ENCODE measurements around the gene PTGER1.
"Not testable (repeated sequence)": the region's sequence is repeated elsewhere in the genome, so short reads cannot be mapped to it uniquely, and the experiment has no call there.

Gene PTGER1, protein sequence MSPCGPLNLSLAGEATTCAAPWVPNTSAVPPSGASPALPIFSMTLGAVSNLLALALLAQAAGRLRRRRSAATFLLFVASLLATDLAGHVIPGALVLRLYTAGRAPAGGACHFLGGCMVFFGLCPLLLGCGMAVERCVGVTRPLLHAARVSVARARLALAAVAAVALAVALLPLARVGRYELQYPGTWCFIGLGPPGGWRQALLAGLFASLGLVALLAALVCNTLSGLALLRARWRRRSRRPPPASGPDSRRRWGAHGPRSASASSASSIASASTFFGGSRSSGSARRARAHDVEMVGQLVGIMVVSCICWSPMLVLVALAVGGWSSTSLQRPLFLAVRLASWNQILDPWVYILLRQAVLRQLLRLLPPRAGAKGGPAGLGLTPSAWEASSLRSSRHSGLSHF

GRCh38 chr19:14475251-14476073 lies at the start of gene PTGER1:
Gene PTGER1 (minus strand): TSS chr19:14475354. CDS start chr19:14474320, 1,034 bp downstream.
- peak; percentile 30 to 37 for DNase-seq (ENCODE audit: low read depth in 2 of 2)

- no peak for DNase-seq (ENCODE audit: low read depth in 2 of 2)
Observed at GRCh38 chr19:14520543-14520942, 45.4 kb upstream of the PTGER1 start.

- DNase-seq (ENCODE audit: low read depth in 2 of 2), result no peak
Observed at GRCh38 chr19:14519860-14520407, 44.8 kb upstream of the PTGER1 start.

- no peak for DNase-seq (ENCODE audit: low read depth in 2 of 2)
Observed at GRCh38 chr19:14519245-14519859, 44.2 kb upstream of the PTGER1 start.

DNA sequence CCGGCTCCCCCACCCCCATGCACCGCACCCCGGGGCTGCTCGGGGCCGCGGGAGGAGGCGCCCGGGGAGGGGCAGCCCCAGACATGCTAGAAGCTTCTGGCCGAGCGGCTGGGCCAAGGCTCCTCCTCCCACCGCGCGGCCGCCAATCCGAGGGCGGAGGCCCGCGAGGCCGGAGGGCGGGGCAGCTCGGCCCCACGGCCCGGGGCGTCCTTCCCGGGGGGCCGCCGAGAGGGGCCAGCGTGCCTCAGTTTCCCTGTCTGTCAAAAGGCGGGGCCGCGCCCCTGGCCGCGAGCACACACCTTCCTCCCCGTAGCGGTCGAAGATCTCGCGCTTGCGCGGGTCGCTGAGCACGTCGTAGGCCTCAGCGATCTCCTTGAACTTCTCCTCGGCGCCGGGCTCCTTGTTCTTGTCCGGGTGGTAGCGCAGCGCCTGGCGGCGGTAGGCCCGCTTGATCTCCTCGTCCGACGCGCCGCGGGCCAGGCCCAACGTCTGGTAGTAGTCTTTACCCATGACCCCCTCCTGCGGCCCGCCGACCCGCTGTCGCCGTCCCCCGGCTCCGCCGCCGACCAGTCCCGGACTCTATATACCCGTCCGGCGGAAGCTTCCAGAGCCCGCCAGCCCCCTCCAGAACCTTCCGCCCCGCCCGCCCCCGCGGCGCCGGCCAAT lies 42.8 kb upstream of the PTGER1 start, which contains the start of gene DNAJB1:
Gene DNAJB1 (minus strand): TSS at position 558 of the 666 bp plus-strand sequence. CDS start 48 bp downstream, at position 510.
- peak; percentile 66 for DNase-seq (ENCODE audit: low read depth in 2 of 2)

DNA sequence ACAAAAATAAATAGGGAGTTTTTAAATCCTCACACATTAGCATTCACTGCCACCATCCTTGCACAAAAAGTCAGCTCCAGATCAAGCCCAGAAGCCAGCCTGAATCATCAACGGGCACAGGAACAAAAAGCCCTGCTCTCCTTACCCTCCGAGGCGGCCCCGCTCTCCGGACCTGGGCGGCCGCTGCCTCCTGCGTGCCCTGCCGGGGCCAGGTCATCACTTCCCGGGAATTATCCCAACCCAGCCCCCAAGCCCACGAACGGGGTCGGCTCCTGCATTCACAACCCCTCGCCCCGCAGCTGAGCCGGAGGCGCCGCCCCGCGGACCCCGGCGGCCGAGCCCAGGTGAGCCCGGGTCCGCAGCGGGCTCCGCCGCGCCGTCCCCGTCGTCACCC lies 42.3 kb upstream of the PTGER1 start:
- DNase-seq (ENCODE audit: low read depth in 2 of 2), result no peak

DNA sequence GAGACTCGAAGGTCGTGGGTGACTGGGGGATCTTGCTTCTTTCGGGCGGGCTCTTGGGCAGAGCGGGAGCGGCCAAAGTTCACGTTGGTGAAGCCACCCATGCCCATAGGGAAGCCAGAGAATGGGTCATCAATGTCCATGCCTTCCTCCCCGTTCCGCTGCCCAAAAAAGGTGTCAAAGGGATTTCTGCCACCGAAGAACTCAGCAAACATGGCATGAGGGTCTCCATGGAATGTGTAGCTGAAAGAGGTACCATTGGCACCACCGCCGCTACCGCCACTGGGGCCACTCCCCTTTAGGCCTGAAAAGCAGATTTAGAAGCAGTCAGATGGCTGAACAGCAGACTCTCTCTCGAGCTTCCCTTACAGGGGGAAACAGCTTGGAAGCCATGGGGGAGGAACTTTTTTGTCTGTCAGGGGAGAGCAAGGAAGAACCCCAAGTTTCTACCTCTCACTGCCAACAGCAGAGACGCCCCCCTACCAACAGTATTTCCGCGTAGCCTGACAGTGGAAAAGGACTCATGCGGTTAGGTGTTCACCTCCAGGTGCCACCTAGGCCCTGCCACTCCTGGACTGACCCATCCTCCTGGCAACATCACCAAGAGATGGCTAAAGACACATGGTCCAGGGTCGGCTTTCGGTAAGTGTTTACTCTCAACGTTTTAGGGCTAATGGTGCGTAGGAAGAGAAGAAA lies 41.7 kb upstream of the PTGER1 start:
- no peak for DNase-seq (ENCODE audit: low read depth in 2 of 2)

- DNase-seq (ENCODE audit: low read depth in 2 of 2), result no peak
Observed at GRCh38 chr19:14516048-14516534, 40.9 kb upstream of the PTGER1 start.

GRCh38 chr19:14515501-14516047 lies 40.4 kb upstream of the PTGER1 start:
- DNase-seq (ENCODE audit: low read depth in 2 of 2), result no peak

DNA sequence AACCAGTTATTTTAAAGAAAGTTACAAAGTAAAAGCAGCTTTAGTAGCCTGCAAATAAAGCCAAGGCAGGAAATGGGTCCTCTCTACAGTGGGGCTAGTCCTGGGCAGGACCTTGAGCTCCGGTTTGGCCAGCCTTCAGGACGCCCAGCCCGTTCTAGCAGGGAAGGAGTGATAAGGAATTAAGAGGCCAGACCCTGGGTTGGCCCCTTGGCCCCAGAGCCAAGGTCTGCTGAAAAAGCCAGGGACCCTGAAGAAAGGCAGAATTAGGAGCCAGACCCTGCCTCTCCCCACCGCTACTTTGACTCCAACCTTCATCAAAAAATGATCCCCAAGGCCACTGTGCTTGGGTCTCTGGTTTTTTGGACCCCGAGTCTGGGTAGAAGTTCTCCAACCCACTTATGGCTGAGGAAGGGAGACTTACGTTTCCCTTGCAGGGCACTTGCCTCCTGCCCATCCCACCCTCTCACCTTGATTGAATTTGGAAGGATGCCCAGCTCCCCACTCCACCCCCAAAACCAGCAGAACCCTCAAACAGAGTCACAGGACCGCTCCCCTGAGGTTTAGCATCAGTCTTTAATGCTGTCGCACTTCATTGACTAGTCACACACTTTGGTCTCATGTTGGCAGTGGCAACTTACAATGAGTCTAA lies 39.2 kb upstream of the PTGER1 start:
- no peak for DNase-seq (ENCODE audit: low read depth in 2 of 2)

DNA sequence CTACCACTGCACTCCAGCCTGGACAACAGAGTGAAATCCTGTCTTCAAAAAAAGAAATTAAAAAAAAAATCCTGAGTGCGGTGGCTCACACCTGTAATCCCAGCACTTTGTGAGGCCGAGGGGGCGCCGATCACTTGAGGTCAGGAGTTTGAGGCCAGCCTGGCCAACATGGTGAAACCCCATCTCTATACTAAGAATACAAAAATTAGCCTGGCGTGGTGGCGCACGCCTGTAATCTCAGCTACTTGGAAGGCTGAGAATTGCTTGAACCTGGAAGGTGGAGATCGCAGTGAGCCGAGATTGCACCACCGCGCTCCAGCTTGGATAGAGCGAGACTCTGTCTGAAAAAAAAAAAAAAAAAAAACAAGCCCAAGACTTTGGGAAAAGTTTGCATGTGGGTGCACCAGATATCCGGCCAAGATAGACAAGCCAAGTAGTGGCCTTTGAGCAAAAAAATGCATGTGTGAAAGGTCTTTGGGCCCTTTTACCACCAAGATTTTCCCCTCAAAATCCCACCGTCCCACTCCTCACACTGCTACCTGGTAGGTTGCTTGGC lies 37.3 kb upstream of the PTGER1 start:
- DNase-seq (ENCODE audit: low read depth in 2 of 2), result no peak

GRCh38 chr19:14511229-14511593 lies 36.1 kb upstream of the PTGER1 start:
- no peak for DNase-seq (ENCODE audit: low read depth in 2 of 2)

DNA sequence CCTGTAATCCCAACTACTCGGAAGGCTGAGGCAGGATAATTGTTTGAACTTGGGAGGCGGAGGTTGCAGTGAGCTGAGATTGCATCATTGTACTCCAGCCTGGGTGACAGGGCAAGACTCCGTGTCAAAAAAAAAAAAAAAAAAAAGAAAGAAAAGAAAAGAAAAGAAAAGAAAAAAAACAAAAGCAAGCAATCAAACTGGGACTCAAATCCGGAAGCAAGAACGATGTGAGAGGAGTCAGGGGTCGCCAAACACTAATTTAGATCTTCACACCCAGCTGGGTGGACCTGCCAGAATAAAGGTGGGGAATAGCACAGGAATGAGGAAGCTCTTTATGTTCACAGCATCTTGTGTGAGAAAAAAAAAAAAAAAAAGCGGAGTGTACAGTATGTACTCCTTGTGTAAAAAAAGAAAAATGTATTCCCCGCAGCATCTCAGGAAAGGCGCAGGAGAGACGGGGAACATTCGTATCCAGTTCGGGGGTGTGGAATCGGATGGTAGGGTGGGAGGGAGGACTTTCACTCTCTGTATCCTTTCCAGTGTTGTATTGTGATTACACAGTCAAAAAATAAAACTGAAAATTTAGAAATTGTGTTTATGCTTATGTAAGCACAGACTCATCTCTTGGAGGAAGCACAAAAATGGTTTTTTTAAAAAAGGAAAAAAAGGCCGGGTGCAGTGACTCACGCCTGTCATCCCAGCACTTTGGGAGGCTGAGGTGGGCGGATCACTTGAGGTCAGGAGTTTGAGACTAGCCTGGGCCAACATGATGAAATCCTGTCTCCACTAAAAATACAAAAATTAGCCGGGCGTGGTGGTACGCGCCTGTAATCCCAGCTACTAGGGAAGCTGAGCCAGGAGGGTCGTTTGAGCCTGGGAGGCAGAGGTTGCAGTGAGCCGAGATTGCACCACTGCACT lies 35.4 kb upstream of the PTGER1 start:
- no peak for DNase-seq (ENCODE audit: low read depth in 2 of 2)

- no peak for DNase-seq (ENCODE audit: low read depth in 2 of 2)
Observed at GRCh38 chr19:14507704-14508542, 32.8 kb upstream of the PTGER1 start.

GRCh38 chr19:14505488-14506239 lies 30.5 kb upstream of the PTGER1 start:
- DNase-seq (ENCODE audit: low read depth in 2 of 2), result peak; percentile 59

DNA sequence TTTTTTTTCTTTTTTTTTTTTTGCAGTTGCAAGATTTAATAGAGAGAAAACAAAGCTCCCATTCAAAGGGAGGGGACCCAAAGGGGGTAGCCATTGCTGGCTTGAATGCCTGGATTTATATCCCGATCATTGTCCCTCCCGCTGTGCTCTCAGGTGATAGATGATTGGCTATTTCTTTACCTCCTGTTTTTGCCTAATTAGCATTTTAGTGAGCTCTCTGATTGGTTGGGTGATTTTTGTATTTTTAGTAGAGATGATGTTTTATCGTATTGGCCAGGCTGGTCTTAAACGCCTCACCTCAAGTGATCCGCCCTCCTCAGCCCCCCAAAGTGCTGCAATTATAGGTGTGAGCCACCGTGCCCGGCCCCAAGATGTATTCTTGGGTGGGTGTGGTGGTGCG lies 29.4 kb upstream of the PTGER1 start:
- not testable (repeated sequence) for DNase-seq (ENCODE audit: low read depth in 2 of 2)

- no peak for DNase-seq (ENCODE audit: low read depth in 2 of 2)
Observed at GRCh38 chr19:14503285-14503684, 28.1 kb upstream of the PTGER1 start.

All from stimulated activated CD8-positive, alpha-beta memory T cell treated with anti-CD3 and anti-CD28 coated beads, Interleukin-15, amount 100 ng/mL, for 48 hours (primary cell).